Activated B cell treated with CpG ODN at 0.5 μM for 24 hours (primary cell): ENCODE data around the gene COL18A1. TPM values are rescaled to one million over a fixed set of nuclear protein-coding genes. Genes with fewer than 3 reads are reported as not detected.
A peak's percentile ranks its signal among the peaks of the same experiment; 100 is the strongest.

Experiments used
- ATAC-seq: fragments of 200-7000 bp; cut with Tn5 transposase; one replicate; pipeline ENCODE4 v1.10.0; 2021; ENCODE audit warnings: low read depth, mild to moderate bottlenecking, moderate library complexity
- CTCF ChIA-PET: fragments of 350-600 bp; sonication (Branson Sonifier 250); formaldehyde crosslinking; loops from one replicate; lab custom pipeline; 2021; ENCODE audit warnings: antibody characterized with exemption; lab: Charles Lee
- POLR2A ChIA-PET: fragments of 350-600 bp; sonication (Branson Sonifier 250); formaldehyde crosslinking; loops from one replicate; lab custom pipeline; 2021; ENCODE audit warnings: antibody characterized with exemption; lab: Charles Lee
- DNase-seq: peaks from one replicate; pipeline ENCODE4 v3.0.0; 2022
- H3K27ac Mint-ChIP-seq: one replicate; pipeline ENCODE4 v1.8.0; 2020; ENCODE audit warnings: mixed read lengths
- H3K27me3 Mint-ChIP-seq: one replicate; pipeline ENCODE4 v1.8.0; 2021; ENCODE audit warnings: mixed read lengths
- H3K36me3 Mint-ChIP-seq: one replicate; pipeline ENCODE4 v1.8.0; 2021; ENCODE audit warnings: low read depth, mixed read lengths
- H3K4me1 Mint-ChIP-seq: one replicate; pipeline ENCODE4 v1.8.0; 2021; ENCODE audit warnings: mixed read lengths
- H3K4me3 Mint-ChIP-seq: one replicate; pipeline ENCODE4 v1.8.0; 2020; ENCODE audit warnings: mild to moderate bottlenecking, mixed read lengths
- H3K9me3 Mint-ChIP-seq: one replicate; pipeline ENCODE4 v1.8.0; 2020; ENCODE audit warnings: mixed read lengths
- CTCF ChIP-seq: fragments of 200-600 bp; IDR thresholded peaks from one replicate; pipeline ENCODE4 v1.8.0; 2022; ENCODE audit warnings: antibody characterized with exemption, mild to moderate bottlenecking
- intact Hi-C: fragments of 100-400 bp; cut with micrococcal nuclease; formaldehyde crosslinking; loops from one replicate; pipeline ENCODE4 v1.15.1; 2024
- total RNA-seq: library from RNA; stranded (reverse); gene quantifications from 2 replicates; pipeline ENCODE4 v1.2.3, GENCODE V29; 2022

Gene COL18A1
- total RNA-seq, 1 donor from 2014 or later, result 1.6 TPM

GRCh38 chr21:45474323-45474950 lies 69.5 kb downstream of the COL18A1 start:
- Mint-ChIP-seq H3K4me1 (peaks cover 25% of the 10 kb centered on the region), H3K4me3 (no peak overlapping the region), H3K9me3 (no peaks in the 10 kb centered on the region), H3K27me3 (no peaks in the 10 kb centered on the region), H3K36me3 (no peaks in the 10 kb centered on the region), H3K27ac (peak overlapping the region; percentile 2)
- ChIA-PET CTCF (no interaction called here), POLR2A (no interaction called here)
- ATAC-seq (no peak), DNase-seq (no peak)
- TF ChIP-seq CTCF, result no peak
- intact Hi-C loops, result no loop called here

- Mint-ChIP-seq H3K36me3 (no peaks in the 10 kb centered on the region), H3K4me1 (peaks cover 29% of the 10 kb centered on the region), H3K9me3 (no peaks in the 10 kb centered on the region), H3K4me3 (no peak overlapping the region), H3K27ac (no peak overlapping the region), H3K27me3 (no peaks in the 10 kb centered on the region)
- ATAC-seq, result no peak
- no peak for TF ChIP-seq CTCF
- ChIA-PET POLR2A (no interaction called here), CTCF (no interaction called here)
- intact Hi-C loops, result loop anchor here (5.0 kb wide), 1 partner anchor 67 kb away; the partner anchor contains the start of gene SLC19A1
- no peak for DNase-seq
These were observed 70.2 kb downstream of the COL18A1 start for GRCh38 chr21:45475004-45475685.

- H3K4me3 Mint-ChIP-seq, result no peak overlapping the region
- DNase-seq (no peak), ATAC-seq (no peak)
- H3K9me3 Mint-ChIP-seq, result no peaks in the 10 kb centered on the region
- H3K4me1 Mint-ChIP-seq, result peaks cover 30% of the 10 kb centered on the region
- no peak overlapping the region for H3K27ac Mint-ChIP-seq
- CTCF ChIA-PET, result no interaction called here
- TF ChIP-seq CTCF, result no peak
- POLR2A ChIA-PET, result no interaction called here
- no peaks in the 10 kb centered on the region for H3K27me3 Mint-ChIP-seq
- intact Hi-C loops, result loop anchor here (5.0 kb wide), 1 partner anchor 66 kb away; the partner anchor contains the start of gene SLC19A1
- no peaks in the 10 kb centered on the region for H3K36me3 Mint-ChIP-seq
These were observed 71.0 kb downstream of the COL18A1 start for GRCh38 chr21:45475797-45476570.

GRCh38 chr21:45476582-45476981 lies 71.6 kb downstream of the COL18A1 start:
- no peak for TF ChIP-seq CTCF
- Mint-ChIP-seq H3K4me1 (peaks cover 28% of the 10 kb centered on the region), H3K4me3 (no peak overlapping the region), H3K27ac (no peak overlapping the region), H3K9me3 (no peaks in the 10 kb centered on the region), H3K36me3 (no peaks in the 10 kb centered on the region), H3K27me3 (no peaks in the 10 kb centered on the region)
- ATAC-seq, result no peak
- intact Hi-C loops, result loop anchor here (5.0 kb wide), 1 partner anchor 66 kb away; the partner anchor contains the start of gene SLC19A1
- ChIA-PET POLR2A (no interaction called here), CTCF (interaction anchor here (2.2 to 2.4 kb wide), 2 partner anchors 120 to 344 kb away, joined by 5 to 12 read pairs; no protein-coding TSS in a partner anchor)
- DNase-seq, result no peak
